ENCODE measurements around the gene GNGT2. TPM values are rescaled to one million over a fixed set of nuclear protein-coding genes. Genes with fewer than 3 reads are reported as not detected.

The GNGT2 gene
- total and polyA plus RNA-seq, 4 donors, result 1.8 to 12.3 (median 7.3) TPM

GRCh38 chr17:49198211-49198610 lies 12.2 kb downstream of the GNGT2 start:
- Histone ChIP-seq H3K9me3 (ENCODE audit: control insufficient read depth in 4 of 4, insufficient read depth in 3 of 4, low read length in 3 of 4) (no peaks in the 10 kb centered on the region), H3K4me3 (no peak overlapping the region), H3K4me1 (ENCODE audit: control insufficient read depth in 5 of 5, insufficient read depth in 5 of 5, low read length in 5 of 5) (peaks cover 0 to 6% (median 0%) of the 10 kb centered on the region in 5 donors), H3K27ac (ENCODE audit: low read depth in 1 of 2, low read length in 1 of 2) (no peak overlapping the region), H3K36me3 (ENCODE audit: control insufficient read depth in 4 of 4, insufficient read depth in 4 of 4, low read length in 4 of 4) (no peaks in the 10 kb centered on the region), H3K27me3 (ENCODE audit: control insufficient read depth in 3 of 3, insufficient read depth in 3 of 3, low read length in 2 of 3) (peaks cover 0 to 4% (median 0%) of the 10 kb centered on the region in 3 donors), H3K9ac (ENCODE audit: insufficient read depth in 1 of 2, low read length in 2 of 2) (no peak overlapping the region)
- ATAC-seq (ENCODE audit: insufficient read depth, low FRiP score) (no peak), DNase-seq (no peak)
- TF ChIP-seq CTCF (IDR thresholded peaks at IDR 0.05; ENCODE audit: control extremely low read depth, extremely low read depth), result no peak
- 89 to 95% methylated on average over 2 of the region's 2 CpGs for WGBS, 2 donors

GRCh38 chr17:49197346-49197998 lies 12.9 kb downstream of the GNGT2 start:
- Histone ChIP-seq H3K36me3 (ENCODE audit: control insufficient read depth in 4 of 4, insufficient read depth in 4 of 4, low read length in 4 of 4) (no peaks in the 10 kb centered on the region), H3K9me3 (ENCODE audit: control insufficient read depth in 4 of 4, insufficient read depth in 3 of 4, low read length in 3 of 4) (no peaks in the 10 kb centered on the region), H3K4me1 (ENCODE audit: control insufficient read depth in 5 of 5, insufficient read depth in 5 of 5, low read length in 5 of 5) (peaks cover 0 to 6% (median 0%) of the 10 kb centered on the region in 5 donors), H3K4me3 (no peak overlapping the region), H3K27me3 (ENCODE audit: control insufficient read depth in 3 of 3, insufficient read depth in 3 of 3, low read length in 2 of 3) (peaks cover 0 to 4% (median 0%) of the 10 kb centered on the region in 3 donors), H3K27ac (ENCODE audit: low read depth in 1 of 2, low read length in 1 of 2) (no peak overlapping the region), H3K9ac (ENCODE audit: insufficient read depth in 1 of 2, low read length in 2 of 2) (no peak overlapping the region)
- 58 to 74% methylated on average over 5 of the region's 5 CpGs for WGBS, 2 donors
- TF ChIP-seq CTCF (IDR thresholded peaks at IDR 0.05; ENCODE audit: control extremely low read depth, extremely low read depth), result no peak
- DNase-seq, result no peak
- ATAC-seq (ENCODE audit: insufficient read depth, low FRiP score), result no peak

- WGBS, 2 donors, result 81 to 84% methylated on average over 3 of the region's 3 CpGs
Measured at GRCh38 chr17:49196520-49196919, 13.9 kb downstream of the GNGT2 start.

More at GRCh38 chr17:49196520-49196919, 13.9 kb downstream of the GNGT2 start:
- DNase-seq (no peak), ATAC-seq (ENCODE audit: insufficient read depth, low FRiP score) (no peak)
- H3K27ac ChIP-seq (ENCODE audit: low read depth in 1 of 2, low read length in 1 of 2), result no peak overlapping the region
- H3K36me3 ChIP-seq (ENCODE audit: control insufficient read depth in 4 of 4, insufficient read depth in 4 of 4, low read length in 4 of 4), result no peaks in the 10 kb centered on the region
- no peak overlapping the region for H3K9ac ChIP-seq (ENCODE audit: insufficient read depth in 1 of 2, low read length in 2 of 2)
- H3K9me3 ChIP-seq (ENCODE audit: control insufficient read depth in 4 of 4, insufficient read depth in 3 of 4, low read length in 3 of 4), result no peaks in the 10 kb centered on the region
- H3K4me1 ChIP-seq (ENCODE audit: control insufficient read depth in 5 of 5, insufficient read depth in 5 of 5, low read length in 5 of 5), result peaks cover 0 to 6% (median 0%) of the 10 kb centered on the region in 5 donors
- no peak for TF ChIP-seq CTCF (IDR thresholded peaks at IDR 0.05; ENCODE audit: control extremely low read depth, extremely low read depth)
- H3K4me3 ChIP-seq, result no peak overlapping the region
- H3K27me3 ChIP-seq (ENCODE audit: control insufficient read depth in 3 of 3, insufficient read depth in 3 of 3, low read length in 2 of 3), result no peaks in the 10 kb centered on the region
